GM13976 (cell line): ENCODE data around the gene HSD17B12.

ENCODE experiments used
- DNase-seq: peaks from one replicate; pipeline ENCODE4 v3.0.0; 2012; ENCODE audit warnings: low spot score
- CTCF ChIP-seq: IDR thresholded peaks from 2 replicates; pipeline ENCODE4 v1.5.1; 2012; ENCODE audit warnings: borderline replicate concordance, mild to moderate bottlenecking; ENCODE audit not compliant: insufficient read depth; ENCODE audit errors: extremely low read depth, missing control alignments, control extremely low read depth
- in situ Hi-C: fragments of 300-500 bp; cut with MboI; formaldehyde crosslinking; loops from one replicate; pipeline ENCODE4 v1.12.0; 2022; ENCODE audit warnings: low sequenced_read_pairs, mixed read lengths, inconsistent platforms; ENCODE audit not compliant: unreplicated experiment

The HSD17B12 gene

GRCh38 chr11:43772733-43773132 is 92.2 kb downstream of the HSD17B12 start:
- in situ Hi-C loops = no loop called here
- TF ChIP-seq CTCF = no peak

GRCh38 chr11:43774786-43775185 is 94.2 kb downstream of the HSD17B12 start:
- in situ Hi-C loops = no loop called here
- no peak for DNase-seq
- TF ChIP-seq CTCF = no peak

More at GRCh38 chr11:43772733-43773132, 92.2 kb downstream of the HSD17B12 start:
- DNase-seq = no peak

GRCh38 chr11:43779306-43779705 is 98.8 kb downstream of the HSD17B12 start:
- DNase-seq = no peak
- no peak for TF ChIP-seq CTCF
- in situ Hi-C loops = no loop called here

GRCh38 chr11:43784301-43784700 is 103.8 kb downstream of the HSD17B12 start:
- no peak for TF ChIP-seq CTCF
- in situ Hi-C loops = no loop called here
- DNase-seq = no peak

- in situ Hi-C loops = no loop called here
- no peak for TF ChIP-seq CTCF
- no peak for DNase-seq
Measured at GRCh38 chr11:43784866-43785265, 104.3 kb downstream of the HSD17B12 start.

DNA sequence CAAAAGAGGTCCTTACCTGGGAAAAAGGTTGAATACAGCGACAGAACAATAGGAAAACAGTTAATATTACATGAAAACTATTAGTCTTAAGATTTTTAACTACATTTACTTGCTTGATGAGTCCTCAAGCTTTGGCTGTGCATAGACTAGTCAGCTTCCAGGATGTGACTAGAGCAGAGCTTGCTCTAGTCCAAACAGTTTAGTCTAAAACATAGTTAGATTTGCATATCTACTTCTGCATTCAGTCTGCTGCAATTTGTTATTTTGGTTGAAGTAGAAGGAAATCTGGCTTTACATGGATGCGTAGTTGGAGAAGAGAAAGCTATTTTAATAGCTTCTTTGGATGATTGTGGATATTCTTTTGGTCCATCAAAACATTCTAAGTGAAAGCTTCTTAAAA is 104.8 kb downstream of the HSD17B12 start:
- no peak for DNase-seq
- no peak for TF ChIP-seq CTCF
- in situ Hi-C loops = no loop called here

- no peak for TF ChIP-seq CTCF
- in situ Hi-C loops = no loop called here
- no peak for DNase-seq
Measured at GRCh38 chr11:43786016-43786415, 105.5 kb downstream of the HSD17B12 start.
